GM10847 (cell line): Measurements from ENCODE around the gene RPS15.

Experiments
- POLR2A ChIP-seq: IDR thresholded peaks from 2 replicates; pipeline ENCODE4 v1.6.1; 2011; ENCODE audit not compliant: insufficient read length; ENCODE audit errors: extremely low read depth

Gene RPS15

DNA sequence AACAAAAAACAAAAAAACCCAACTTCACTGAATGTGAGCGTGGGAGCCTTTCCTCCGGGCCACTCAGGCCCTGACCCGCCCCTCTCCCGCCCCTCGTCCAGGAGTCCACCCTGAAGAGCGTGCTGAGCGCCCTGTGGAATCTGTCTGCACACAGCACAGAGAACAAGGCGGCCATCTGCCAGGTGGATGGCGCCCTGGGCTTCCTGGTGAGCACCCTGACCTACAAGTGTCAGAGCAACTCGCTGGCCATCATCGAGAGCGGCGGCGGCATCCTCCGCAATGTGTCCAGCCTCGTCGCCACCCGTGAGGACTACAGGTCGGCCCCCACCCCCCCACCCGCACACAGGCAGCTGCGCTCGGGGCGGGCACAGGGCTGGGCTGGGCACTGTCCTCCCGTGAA lies 23.7 kb downstream of the RPS15 start:
- no peak for TF ChIP-seq POLR2A

DNA sequence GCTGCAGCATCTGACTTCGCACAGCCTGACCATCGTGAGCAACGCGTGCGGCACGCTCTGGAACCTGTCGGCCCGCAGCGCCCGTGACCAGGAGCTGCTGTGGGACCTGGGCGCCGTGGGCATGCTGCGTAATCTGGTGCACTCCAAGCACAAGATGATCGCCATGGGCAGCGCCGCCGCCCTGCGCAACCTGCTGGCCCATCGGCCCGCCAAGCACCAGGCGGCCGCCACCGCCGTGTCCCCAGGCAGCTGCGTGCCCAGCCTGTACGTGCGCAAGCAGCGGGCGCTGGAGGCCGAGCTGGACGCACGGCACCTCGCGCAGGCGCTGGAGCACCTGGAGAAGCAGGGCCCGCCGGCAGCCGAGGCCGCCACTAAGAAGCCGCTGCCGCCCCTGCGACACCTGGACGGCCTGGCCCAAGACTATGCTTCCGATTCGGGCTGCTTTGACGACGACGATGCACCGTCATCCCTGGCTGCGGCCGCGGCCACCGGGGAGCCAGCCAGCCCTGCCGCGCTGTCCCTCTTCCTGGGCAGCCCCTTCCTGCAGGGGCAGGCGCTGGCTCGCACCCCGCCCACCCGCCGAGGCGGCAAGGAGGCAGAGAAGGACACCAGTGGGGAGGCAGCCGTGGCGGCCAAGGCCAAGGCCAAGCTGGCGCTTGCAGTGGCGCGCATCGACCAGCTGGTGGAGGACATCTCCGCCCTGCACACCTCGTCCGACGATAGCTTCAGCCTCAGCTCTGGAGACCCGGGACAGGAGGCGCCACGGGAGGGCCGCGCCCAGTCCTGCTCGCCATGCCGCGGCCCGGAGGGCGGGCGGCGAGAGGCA lies 27.2 kb downstream of the RPS15 start:
- no peak for TF ChIP-seq POLR2A

DNA sequence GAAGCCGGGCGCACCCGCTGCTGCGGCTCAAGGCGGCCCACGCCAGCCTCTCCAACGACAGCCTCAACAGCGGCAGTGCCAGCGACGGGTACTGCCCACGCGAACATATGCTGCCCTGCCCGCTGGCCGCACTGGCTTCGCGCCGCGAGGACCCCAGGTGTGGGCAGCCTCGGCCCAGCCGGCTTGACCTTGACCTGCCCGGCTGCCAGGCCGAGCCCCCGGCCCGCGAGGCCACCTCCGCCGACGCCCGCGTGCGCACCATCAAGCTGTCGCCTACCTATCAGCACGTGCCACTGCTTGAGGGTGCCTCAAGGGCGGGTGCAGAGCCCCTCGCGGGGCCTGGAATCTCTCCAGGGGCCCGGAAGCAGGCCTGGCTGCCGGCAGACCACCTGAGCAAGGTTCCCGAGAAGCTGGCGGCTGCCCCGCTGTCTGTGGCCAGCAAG lies 27.8 kb downstream of the RPS15 start:
- TF ChIP-seq POLR2A: no peak

DNA sequence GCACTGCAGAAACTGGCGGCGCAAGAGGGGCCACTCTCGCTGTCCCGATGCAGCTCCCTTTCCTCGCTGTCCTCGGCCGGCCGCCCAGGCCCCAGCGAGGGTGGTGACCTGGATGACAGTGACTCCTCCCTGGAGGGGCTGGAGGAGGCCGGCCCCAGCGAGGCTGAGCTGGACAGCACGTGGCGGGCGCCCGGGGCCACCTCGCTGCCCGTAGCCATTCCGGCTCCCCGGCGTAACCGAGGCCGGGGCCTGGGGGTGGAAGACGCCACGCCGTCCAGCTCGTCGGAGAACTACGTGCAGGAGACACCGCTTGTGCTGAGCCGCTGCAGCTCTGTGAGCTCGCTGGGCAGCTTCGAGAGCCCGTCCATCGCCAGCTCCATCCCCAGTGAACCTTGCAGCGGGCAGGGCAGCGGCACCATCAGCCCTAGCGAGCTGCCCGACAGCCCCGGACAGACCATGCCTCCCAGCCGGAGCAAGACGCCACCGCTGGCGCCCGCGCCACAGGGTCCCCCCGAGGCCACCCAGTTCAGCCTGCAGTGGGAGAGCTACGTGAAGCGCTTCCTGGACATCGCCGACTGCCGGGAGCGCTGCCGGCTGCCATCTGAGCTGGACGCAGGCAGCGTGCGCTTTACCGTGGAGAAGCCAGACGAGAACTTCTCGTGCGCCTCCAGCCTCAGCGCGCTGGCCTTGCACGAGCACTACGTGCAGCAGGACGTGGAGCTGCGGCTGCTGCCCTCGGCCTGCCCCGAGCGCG lies 28.4 kb downstream of the RPS15 start:
- TF ChIP-seq POLR2A: no peak

DNA sequence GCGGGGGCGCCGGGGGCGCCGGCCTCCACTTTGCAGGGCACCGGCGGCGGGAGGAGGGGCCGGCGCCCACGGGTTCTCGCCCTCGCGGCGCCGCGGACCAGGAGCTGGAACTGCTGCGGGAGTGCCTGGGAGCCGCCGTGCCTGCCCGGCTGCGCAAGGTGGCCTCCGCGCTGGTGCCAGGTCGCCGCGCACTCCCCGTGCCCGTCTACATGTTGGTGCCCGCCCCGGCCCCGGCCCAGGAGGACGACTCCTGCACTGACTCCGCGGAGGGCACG lies 29.0 kb downstream of the RPS15 start:
- no peak for TF ChIP-seq POLR2A

DNA sequence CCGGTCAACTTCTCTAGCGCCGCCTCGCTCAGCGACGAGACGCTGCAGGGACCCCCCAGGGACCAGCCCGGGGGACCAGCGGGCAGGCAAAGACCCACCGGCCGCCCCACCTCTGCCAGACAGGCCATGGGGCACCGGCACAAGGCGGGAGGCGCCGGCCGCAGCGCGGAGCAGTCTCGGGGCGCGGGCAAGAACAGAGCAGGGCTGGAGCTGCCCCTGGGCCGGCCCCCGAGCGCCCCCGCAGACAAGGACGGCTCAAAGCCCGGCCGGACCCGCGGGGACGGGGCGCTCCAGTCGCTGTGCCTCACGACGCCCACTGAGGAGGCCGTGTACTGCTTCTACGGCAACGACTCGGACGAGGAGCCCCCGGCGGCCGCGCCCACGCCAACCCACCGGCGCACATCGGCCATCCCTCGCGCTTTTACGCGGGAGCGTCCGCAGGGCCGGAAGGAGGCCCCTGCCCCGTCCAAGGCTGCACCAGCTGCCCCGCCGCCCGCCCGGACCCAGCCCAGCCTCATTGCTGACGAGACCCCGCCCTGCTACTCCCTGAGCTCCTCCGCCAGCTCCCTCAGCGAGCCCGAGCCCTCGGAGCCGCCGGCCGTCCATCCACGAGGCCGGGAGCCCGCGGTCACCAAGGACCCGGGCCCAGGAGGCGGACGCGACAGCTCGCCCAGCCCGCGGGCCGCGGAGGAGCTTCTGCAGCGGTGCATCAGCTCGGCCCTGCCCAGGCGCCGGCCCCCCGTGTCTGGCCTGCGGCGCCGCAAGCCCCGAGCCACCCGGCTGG lies 29.5 kb downstream of the RPS15 start:
- TF ChIP-seq POLR2A: no peak

DNA sequence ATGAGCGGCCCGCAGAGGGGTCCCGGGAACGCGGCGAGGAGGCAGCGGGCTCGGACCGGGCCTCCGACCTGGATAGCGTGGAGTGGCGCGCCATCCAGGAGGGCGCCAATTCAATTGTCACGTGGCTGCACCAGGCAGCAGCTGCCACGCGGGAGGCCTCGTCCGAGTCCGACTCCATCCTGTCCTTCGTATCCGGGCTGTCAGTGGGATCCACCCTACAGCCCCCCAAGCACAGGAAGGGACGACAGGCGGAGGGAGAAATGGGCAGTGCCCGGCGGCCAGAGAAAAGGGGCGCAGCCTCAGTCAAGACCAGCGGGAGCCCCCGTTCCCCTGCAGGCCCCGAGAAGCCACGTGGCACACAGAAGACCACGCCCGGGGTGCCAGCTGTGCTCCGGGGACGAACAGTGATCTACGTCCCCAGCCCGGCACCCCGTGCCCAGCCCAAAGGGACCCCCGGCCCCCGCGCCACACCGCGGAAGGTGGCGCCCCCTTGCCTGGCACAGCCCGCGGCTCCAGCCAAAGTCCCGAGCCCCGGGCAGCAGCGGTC lies 30.2 kb downstream of the RPS15 start:
- TF ChIP-seq POLR2A: no peak

DNA sequence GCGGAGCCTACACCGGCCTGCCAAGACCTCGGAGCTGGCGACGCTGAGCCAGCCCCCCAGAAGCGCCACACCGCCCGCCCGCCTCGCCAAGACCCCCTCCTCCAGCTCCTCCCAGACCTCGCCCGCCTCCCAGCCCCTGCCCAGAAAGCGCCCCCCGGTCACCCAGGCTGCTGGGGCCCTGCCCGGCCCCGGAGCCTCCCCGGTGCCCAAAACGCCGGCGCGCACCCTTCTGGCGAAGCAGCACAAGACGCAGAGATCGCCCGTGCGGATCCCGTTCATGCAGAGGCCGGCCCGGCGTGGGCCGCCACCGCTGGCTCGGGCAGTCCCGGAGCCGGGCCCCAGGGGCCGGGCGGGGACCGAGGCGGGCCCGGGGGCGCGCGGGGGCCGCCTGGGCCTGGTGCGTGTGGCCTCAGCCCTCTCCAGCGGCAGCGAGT lies 30.6 kb downstream of the RPS15 start:
- no peak for TF ChIP-seq POLR2A

DNA sequence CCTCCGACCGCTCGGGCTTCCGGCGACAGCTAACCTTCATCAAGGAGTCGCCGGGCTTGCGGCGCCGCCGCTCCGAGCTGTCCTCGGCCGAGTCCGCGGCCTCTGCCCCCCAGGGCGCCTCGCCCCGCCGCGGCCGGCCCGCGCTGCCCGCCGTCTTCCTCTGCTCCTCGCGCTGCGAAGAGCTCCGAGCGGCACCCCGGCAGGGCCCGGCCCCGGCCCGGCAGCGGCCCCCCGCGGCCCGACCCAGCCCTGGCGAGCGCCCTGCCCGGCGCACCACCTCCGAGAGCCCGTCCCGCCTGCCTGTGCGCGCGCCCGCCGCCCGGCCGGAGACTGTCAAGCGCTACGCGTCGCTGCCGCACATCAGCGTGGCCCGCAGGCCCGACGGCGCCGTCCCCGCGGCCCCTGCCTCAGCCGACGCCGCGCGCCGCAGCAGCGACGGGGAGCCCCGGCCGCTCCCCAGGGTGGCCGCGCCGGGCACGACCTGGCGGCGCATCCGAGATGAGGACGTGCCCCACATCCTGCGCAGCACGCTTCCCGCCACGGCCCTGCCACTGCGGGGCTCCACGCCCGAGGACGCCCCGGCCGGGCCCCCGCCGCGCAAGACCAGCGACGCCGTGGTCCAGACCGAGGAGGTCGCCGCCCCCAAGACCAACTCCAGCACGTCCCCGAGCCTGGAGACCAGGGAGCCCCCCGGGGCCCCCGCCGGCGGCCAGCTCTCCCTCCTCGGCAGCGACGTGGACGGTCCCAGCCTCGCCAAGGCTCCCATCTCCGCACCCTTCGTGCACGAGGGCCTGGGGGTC lies 31.3 kb downstream of the RPS15 start:
- no peak for TF ChIP-seq POLR2A

DNA sequence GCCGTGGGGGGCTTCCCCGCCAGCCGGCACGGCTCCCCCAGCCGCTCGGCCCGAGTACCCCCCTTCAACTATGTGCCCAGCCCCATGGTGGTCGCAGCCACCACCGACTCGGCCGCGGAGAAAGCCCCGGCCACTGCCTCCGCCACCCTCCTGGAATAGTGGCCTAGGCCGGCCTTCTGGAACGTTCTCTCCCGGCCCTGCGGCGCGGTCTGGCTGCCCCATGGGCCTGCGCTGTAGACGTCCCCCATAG lies 31.8 kb downstream of the RPS15 start:
- no peak for TF ChIP-seq POLR2A

DNA sequence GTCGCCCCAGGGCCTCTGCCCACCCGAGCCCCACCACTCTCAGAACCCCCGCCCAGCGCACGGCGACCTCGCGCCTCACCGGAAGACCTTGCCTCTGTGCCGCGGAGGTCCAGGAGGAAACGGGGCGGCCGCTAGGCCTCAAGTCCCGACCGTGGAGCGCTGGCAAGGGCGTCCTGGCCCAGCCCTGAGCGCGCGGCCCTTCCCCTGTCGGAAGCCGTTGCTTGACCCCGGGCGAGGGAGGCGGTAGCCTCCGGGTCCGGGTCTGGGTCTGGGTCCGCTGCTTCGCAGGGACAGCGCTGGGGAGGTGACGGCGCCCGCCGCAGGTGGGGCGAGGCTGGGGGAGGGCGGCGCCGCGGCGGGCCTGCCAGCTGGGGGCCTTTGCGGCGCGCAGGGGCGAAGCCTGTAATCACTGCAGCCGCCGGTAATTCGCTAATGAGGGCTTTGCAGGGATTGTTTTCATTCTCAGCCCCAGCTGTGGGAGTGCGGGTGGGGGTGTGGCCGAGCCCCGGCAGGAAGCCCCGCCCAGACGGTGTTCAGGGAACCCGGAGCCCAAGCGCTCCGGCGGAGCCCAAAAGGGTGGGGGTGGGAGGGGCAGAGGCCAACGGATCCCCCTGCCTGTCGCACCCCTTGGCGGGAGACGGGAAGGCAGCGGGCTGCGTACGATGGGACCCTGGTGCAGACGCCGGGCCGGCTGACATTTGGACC lies 32.3 kb downstream of the RPS15 start:
- no peak for TF ChIP-seq POLR2A

DNA sequence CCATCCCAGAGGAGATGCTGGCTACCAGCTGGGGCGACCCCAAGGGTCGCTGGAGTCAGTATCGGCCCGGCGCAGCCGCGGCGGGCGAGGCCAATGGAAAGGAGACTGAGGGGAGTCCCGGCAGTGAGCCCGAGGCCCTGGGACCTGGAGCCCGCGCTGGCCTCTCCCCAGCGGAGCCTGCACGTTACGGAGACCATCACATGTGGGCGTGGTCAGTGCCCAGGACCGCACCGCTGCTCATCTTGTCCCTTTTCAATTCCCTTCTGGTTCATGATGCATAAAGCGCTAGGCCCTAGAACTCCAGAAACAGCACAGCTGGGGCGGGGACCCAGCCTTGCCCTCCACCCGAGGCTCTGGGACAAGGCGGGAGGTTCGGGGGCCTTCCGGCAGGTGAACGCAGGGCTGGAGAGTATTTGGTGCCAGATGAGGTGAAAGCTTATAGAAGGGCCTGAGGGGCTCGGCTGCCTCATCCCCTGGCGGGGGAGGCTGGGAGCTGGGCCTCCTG lies 32.9 kb downstream of the RPS15 start:
- no peak for TF ChIP-seq POLR2A

DNA sequence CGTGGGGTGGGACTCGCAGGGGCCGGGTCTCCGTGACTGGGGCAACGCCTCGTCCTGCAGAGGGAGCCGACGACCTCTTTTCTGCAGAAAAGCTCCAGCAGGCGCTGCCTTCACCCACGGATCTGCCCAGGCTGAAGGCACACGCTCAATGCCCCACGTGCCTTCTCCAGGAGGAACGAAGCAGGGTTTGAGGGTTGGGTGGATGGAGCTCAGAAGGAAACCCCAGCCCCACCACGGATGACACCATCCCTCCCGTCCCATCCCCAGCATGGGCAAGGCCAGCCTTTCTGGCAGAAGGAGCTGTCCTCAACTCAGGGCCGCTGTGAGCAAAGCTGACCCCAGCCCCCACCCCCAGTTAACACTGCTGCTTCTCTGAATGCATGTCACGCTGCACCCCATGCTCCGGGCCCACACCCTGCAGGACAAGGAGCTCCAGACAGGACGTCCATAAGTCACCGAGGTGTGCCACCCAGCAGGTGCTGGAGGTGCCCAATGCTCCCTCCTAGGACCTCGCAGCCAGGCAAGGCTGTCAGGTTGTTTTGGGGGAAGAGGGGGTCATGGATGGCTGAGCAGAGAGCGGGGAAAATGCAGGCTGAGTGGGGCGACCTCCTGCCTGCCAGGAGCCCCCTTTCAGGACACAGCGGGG lies 33.4 kb downstream of the RPS15 start:
- no peak for TF ChIP-seq POLR2A
